ENCODE measurements around the gene CAND1.

The CAND1 gene

GRCh38 chr12:67263471-67263870 is 5.7 kb upstream of the CAND1 start:
- no peak for TF ChIP-seq CTCF (IDR thresholded peaks at IDR 0.05; ENCODE audit: extremely low read depth, insufficient read depth, missing control alignments)
- no peak for DNase-seq (ENCODE audit: low spot score)
- in situ Hi-C loops (cut with MboI; ENCODE audit: low pct_unique_long_range_greater_than_20kb, low sequenced_read_pairs, unreplicated experiment): no loop called here

- peak; percentile 91 for DNase-seq (ENCODE audit: low spot score)
- in situ Hi-C loops (cut with MboI; ENCODE audit: low pct_unique_long_range_greater_than_20kb, low sequenced_read_pairs, unreplicated experiment): no loop called here
- TF ChIP-seq CTCF (IDR thresholded peaks at IDR 0.05; ENCODE audit: extremely low read depth, insufficient read depth, missing control alignments): no peak
These were observed 743 bp upstream of the CAND1 start for GRCh38 chr12:67268335-67268895.

- in situ Hi-C loops (cut with MboI; ENCODE audit: low pct_unique_long_range_greater_than_20kb, low sequenced_read_pairs, unreplicated experiment): no loop called here
These were observed 745 bp downstream of the CAND1 start for GRCh38 chr12:67269633-67270573.

GRCh38 chr12:67270622-67271021 is 1.5 kb downstream of the CAND1 start:
- TF ChIP-seq CTCF (IDR thresholded peaks at IDR 0.05; ENCODE audit: extremely low read depth, insufficient read depth, missing control alignments): no peak
- in situ Hi-C loops (cut with MboI; ENCODE audit: low pct_unique_long_range_greater_than_20kb, low sequenced_read_pairs, unreplicated experiment): no loop called here
- no peak for DNase-seq (ENCODE audit: low spot score)

More at GRCh38 chr12:67269633-67270573, 745 bp downstream of the CAND1 start:
- no peak for TF ChIP-seq CTCF (IDR thresholded peaks at IDR 0.05; ENCODE audit: extremely low read depth, insufficient read depth, missing control alignments)
- peak; percentile 26 for DNase-seq (ENCODE audit: low spot score)

GRCh38 chr12:67271976-67272375 is 2.8 kb downstream of the CAND1 start:
- no peak for TF ChIP-seq CTCF (IDR thresholded peaks at IDR 0.05; ENCODE audit: extremely low read depth, insufficient read depth, missing control alignments)
- in situ Hi-C loops (cut with MboI; ENCODE audit: low pct_unique_long_range_greater_than_20kb, low sequenced_read_pairs, unreplicated experiment): no loop called here
- DNase-seq (ENCODE audit: low spot score): no peak

GRCh38 chr12:67274186-67274585 is 5.0 kb downstream of the CAND1 start:
- peak; percentile 14 for DNase-seq (ENCODE audit: low spot score)
- in situ Hi-C loops (cut with MboI; ENCODE audit: low pct_unique_long_range_greater_than_20kb, low sequenced_read_pairs, unreplicated experiment): no loop called here
- TF ChIP-seq CTCF (IDR thresholded peaks at IDR 0.05; ENCODE audit: extremely low read depth, insufficient read depth, missing control alignments): no peak
